ENCODE results near the gene KRTAP19-8.

The KRTAP19-8 gene

DNA sequence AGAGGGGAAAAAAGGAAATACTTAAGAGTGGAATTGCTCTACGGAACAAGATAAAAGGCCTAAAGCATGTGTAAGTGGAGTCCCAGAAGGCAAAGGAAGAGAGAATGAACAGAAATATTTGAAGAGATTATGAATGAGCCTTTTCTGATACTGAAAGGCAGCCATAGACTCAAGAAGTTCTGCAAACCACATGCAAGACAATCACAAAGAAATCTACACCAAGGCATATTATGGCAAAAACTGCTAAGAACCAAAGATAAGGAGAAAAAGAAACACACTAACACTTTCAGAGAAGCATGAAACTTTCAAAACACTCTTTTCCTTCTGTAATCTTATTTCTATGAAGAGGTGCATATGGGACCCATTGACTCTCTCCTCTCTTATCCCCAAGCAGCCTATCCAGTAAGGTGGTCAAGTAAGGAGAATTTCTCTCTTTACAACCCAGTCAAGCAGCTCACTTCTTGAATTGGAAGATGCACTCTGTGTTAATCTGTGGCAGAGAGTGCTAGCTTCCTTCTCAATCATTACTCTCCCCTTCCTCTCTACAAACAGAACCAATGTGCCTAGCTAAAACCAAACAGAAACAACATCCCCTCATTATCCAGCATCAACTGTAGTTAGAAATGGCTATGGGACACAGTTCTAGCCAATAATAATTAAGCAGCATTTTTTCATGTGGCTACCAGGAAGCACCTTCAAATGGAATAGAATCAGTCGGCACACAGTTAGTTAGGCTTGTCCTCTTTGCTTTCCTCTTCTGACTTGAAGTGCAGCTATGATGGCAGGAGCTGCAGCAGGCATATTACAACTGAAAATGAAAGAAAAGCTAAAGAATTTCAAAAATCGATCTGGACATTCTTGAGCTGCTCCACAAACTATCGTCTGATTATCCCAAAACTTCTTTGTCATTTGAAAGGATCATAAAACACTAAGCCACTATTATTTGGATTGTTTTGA lies 25.9 kb downstream of the KRTAP19-8 start:
- DNase-seq (ENCODE audit: low spot score): no peak

DNA sequence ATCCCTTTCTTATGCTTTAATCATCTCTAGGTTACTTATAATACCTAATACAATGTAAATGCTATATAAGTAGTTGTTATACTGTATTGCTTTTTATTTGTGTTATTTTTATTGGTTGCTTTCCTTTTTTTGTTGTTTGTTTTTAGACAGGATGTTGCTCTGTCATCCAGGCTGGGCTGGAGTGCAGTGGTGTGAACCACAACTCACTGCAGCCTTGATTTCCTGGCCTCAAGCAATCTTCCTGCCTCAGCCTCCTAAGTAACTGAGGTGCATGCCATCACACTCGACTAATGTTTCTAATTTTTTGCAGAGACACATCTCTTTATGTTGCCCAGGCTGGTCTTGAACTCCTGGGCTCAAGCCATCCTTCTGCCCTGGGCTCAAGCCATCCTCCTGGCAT lies 26.9 kb downstream of the KRTAP19-8 start:
- no peak for DNase-seq (ENCODE audit: low spot score)

DNA sequence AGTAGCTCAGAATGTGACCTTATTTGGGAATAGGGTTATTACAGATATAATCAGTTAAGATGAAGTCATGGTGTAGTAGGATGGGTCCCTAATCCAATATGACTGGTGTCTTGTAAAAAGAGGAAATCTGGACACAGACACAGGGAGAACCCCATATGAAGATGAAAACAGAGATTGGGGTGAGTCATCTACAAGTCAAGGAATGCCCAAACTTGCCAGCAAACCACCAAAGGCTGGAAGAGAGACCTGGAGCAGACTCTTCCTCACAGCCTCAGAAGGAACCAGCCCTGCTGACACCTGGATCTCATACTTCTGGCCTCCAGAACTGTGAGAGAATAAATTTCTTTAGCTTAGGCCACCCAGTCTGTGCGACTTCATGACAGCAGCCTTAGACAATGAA lies 29.9 kb downstream of the KRTAP19-8 start:
- DNase-seq (ENCODE audit: low spot score): no peak

DNA sequence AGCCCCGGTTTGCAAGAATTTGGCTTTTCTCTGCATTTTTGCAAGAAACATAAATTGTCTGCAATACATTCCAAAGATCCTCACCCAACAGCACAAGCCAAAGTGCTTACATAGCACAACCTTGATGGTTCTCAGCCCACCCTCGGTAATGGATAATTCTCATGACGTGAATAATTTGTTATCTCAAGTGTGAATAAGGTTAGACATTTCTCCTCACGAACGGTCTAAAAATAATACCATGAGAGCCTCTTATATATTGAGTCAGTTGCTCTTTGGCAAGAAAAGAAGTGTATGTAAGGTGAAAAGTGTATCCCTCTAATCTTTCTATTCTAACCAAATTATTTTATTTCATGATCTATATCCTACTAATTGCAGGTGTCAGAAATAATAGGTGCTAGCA lies 33.3 kb downstream of the KRTAP19-8 start:
- DNase-seq (ENCODE audit: low spot score): no peak

DNA sequence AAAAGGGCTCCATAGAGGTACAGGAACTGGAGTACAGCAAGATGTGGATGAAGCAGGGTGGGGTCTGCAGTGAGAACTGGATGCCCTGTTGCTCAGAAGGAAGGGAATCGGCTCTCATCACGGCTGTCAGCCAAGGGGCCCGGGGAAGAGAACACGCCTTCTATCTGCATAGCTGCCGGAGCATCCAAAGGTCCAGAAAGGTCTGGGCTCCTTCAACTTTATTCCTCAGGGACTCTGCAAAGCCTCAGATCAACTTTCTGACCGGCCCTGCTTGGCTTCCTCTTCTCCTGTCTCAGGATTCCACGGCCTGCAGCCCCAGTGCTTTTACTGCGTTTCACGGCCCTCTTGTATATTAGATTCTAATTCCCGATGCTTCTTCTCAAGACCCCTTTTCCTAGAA lies 34.8 kb downstream of the KRTAP19-8 start:
- DNase-seq (ENCODE audit: low spot score): no peak

DNA sequence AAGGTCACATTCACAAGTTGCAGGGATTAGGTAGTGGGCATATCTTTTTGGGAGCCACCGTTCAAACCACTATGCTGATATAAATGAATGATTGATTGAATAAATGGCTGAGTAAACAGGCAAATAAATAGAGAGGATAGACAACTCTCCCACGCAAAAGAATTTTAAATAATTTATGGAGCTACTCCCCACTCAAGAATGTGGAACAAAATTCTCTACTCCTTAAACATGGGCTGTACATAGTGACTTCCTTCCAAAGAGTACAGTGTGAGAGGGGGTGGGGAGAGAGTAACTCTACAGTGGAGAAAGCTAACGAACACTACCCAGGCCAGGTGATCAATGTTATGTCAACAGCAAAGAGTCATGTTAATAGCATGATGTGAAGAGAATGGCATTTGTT lies 40.7 kb downstream of the KRTAP19-8 start:
- DNase-seq (ENCODE audit: low spot score): no peak

DNA sequence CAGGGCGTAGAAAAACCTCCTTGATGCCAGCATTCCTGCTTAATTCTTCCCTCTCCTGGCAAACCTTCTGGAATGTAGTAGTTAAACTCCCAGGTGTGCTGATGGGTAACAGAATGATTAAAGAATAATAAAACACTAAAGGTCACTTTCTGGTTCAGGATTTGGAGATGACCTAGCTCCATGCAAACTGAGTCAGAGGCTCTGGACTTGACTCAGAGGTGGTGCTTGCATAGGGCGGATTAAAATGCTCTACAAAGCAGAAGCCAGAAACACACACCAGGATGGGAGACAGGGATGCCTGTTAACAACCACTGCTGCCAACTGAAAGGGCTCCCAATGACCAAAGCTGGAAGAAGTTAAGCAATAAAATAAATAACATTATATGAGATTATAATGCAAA lies 41.5 kb downstream of the KRTAP19-8 start:
- DNase-seq (ENCODE audit: low spot score): no peak

DNA sequence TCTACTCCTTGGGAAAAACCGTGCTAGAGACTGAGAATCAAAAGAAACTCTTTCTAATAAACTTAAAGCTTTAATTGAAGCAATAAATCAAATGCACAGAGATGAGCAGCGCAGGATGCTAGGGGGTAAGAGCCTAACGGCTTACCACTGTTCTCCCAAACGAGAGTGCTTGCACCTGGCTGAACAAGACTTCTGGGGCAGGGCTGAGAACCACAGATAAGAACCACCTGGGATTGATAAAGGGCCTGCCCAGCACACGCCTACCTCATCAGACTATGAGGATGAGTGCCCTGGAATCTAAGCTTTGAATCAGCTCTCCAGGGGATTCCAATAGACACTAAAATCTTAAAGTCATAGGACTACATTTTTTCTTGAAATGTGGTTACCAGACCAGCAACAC lies 43.3 kb downstream of the KRTAP19-8 start:
- no peak for DNase-seq (ENCODE audit: low spot score)

DNA sequence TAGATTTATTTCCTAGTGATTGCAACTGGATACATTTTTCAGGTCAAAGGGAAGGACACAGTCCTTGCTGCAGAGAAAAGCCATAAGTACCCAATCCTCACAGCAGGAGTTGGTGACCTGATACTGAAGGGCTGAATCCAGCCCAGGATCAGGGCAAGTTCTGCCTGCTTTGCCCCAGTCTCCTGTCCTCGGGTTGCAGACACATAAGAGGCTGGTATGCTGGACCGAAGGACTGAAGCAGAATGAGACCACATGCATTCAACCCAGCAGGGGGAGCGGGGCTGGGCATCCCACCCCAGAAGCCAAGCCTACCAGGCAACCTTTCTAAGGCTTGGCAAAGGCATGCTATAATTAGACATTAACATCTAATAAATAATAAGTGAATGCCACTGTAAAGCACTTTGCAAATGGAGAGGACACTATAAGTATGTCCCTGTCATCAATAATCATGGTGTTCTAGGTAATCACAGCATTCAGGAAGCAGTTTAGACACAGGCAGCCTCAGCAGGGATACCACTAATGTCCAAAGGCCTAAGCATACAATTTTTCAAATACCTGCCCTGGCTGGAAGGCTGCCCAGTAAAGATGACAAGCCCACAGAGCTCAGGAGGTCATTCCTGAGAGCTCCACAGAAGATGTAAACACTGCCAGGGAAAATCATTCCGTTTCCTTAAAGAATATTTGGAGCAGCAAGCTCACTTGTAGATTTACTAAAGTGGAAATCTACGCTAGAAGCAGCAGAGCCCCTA lies 47.6 kb downstream of the KRTAP19-8 start:
- DNase-seq (ENCODE audit: low spot score): no peak

DNA sequence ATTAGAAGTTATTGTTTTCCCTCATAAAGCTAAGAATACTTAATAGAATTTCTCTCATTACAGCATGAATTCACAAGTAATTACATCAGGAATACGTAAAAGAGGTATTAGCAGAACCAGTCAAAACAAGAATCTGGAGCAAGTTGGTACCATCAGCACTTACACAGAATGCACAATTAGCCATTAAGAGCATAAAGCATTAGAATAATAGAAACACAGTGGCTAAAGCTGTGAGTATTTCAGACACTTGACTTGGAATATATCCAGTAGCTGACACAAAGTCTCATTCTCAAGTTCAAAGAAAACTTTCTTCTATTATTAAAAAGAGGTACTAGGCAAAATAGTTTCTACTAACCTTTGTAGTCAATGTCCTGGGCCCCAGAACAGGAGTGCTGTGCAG lies 49.6 kb downstream of the KRTAP19-8 start:
- peak; percentile 6 for DNase-seq (ENCODE audit: low spot score)
